HepG2 (cell line): Measurements from ENCODE around the gene MAN2A1.

Source experiments
- ATF3 ChIP-seq: sonication (generic); formaldehyde crosslinking; IDR thresholded peaks from 2 replicates; pipeline ENCODE4 v1.4.0; 2020; ENCODE audit warnings: missing genetic modification reagents
- CHD2 ChIP-seq: IDR thresholded peaks from 2 replicates; pipeline ENCODE4 v1.6.1; 2011; ENCODE audit warnings: low read depth, low read length, improper control_type of control experiment
- CTCF ChIP-seq: sonication (generic); formaldehyde crosslinking; IDR thresholded peaks from 2 replicates; pipeline ENCODE4 v1.5.0; 2020; ENCODE audit warnings: mild to moderate bottlenecking, missing genetic modification reagents, moderate library complexity
- HNF1A ChIP-seq, 2 experiments: sonication (generic) in 1 of 2; formaldehyde crosslinking in 1 of 2; IDR thresholded peaks; 2 replicates each; pipeline versions ENCODE4 v1.4.0 to v1.6.1; 2016 to 2020; ENCODE audit warnings: borderline replicate concordance in 1 of 2, low read depth in 1 of 2, mild to moderate bottlenecking in 1 of 2, missing genetic modification reagents in 1 of 2
- NFKB2 ChIP-seq: sonication (generic); formaldehyde crosslinking; IDR thresholded peaks from 2 replicates; pipeline ENCODE4 v1.4.0; 2020; ENCODE audit warnings: missing genetic modification reagents, borderline replicate concordance
- NR2F1 ChIP-seq, 2 experiments: fragments of 450-650 bp in 1 of 2; formaldehyde crosslinking in 1 of 2; IDR thresholded peaks; 2 replicates each; pipeline versions ENCODE4 v1.5.0 to v1.6.1; 2016 to 2020; ENCODE audit warnings: mild to moderate bottlenecking in 1 of 2, missing compliant biosample characterization in 1 of 2, missing genetic modification reagents in 1 of 2, moderate library complexity in 1 of 2
- PCBP2 ChIP-seq: fragments of 200-400 bp; formaldehyde crosslinking; optimal IDR thresholded peaks from 2 replicates; pipeline ENCODE3; 2018; ENCODE audit warnings: low read length, low read depth; ENCODE audit not compliant: poor library complexity, severe bottlenecking
- SP1 ChIP-seq, 2 experiments: fragments of 450-650 bp in 1 of 2; sonication (generic) in 1 of 2; formaldehyde crosslinking in 1 of 2; IDR thresholded peaks; 2 replicates each; pipeline versions ENCODE4 v1.4.0 to v1.6.1; 2016 to 2020; ENCODE audit warnings: missing genetic modification reagents in 1 of 2
- ZNF792 ChIP-seq: IDR thresholded peaks from 2 replicates; pipeline ENCODE4 v1.6.1; 2016

- TF ChIP-seq NR2F1 (CRISPR knock-in tag; IDR thresholded peaks at IDR 0.05) (no peak), ATF3 (CRISPR knock-in tag) (no peak), ZNF792 (CRISPR knock-in tag) (no peak), CHD2 (no peak), CTCF (CRISPR knock-in tag) (no peak), PCBP2 (no peak), NFKB2 (no peak), HNF1A (IDR thresholded peaks at IDR 0.05; ENCODE audit: low read depth) (no peak), HNF1A (CRISPR knock-in tag; IDR thresholded peaks at IDR 0.05; ENCODE audit: borderline replicate concordance) (no peak), SP1 (IDR thresholded peaks at IDR 0.05) (no peak), SP1 (CRISPR knock-in tag; IDR thresholded peaks at IDR 0.05) (no peak)
These were observed 179.0 kb downstream of the MAN2A1 start for GRCh38 chr5:109868737-109869136.
